Endodermal cell (in vitro differentiated cells): Measurements from ENCODE around the gene SGPP2. TPM values are rescaled to one million over a fixed set of nuclear protein-coding genes. Genes with fewer than 3 reads are reported as not detected.

Experiments
- DNase-seq: peaks from one replicate; pipeline ENCODE4 v3.0.0-alpha.2; 2017
- H3K27ac ChIP-seq: 2 replicates; pipeline ENCODE4 v1.5.1; 2013; ENCODE audit warnings: mild to moderate bottlenecking, low read depth, low read length, moderate library complexity
- H3K27me3 ChIP-seq: 2 replicates; pipeline ENCODE4 v1.6.1; 2013; ENCODE audit warnings: mild to moderate bottlenecking, low read length, moderate library complexity; ENCODE audit not compliant: insufficient read depth, control insufficient read depth, poor library complexity, severe bottlenecking
- H3K36me3 ChIP-seq: 2 replicates; pipeline ENCODE4 v1.7.0; 2013; ENCODE audit warnings: mild to moderate bottlenecking, low read length, moderate library complexity; ENCODE audit not compliant: control insufficient read depth, insufficient read depth
- H3K4me1 ChIP-seq: one replicate; pipeline ENCODE4 v1.7.0; 2013; ENCODE audit warnings: low read length; ENCODE audit not compliant: control insufficient read depth, insufficient read depth
- H3K4me3 ChIP-seq: 2 replicates; pipeline ENCODE4 v1.5.1; 2013; ENCODE audit warnings: mild to moderate bottlenecking, low read length, moderate library complexity
- H3K9ac ChIP-seq: 2 replicates; pipeline ENCODE4 v1.6.1; 2013; ENCODE audit warnings: mild to moderate bottlenecking, low read length, moderate library complexity; ENCODE audit not compliant: poor library complexity, severe bottlenecking; ENCODE audit errors: extremely low read depth
- H3K9me3 ChIP-seq: 2 replicates; pipeline ENCODE4 v1.6.1; 2013; ENCODE audit warnings: mild to moderate bottlenecking, low read length, moderate library complexity; ENCODE audit not compliant: control insufficient read depth
- H3K27ac Mint-ChIP-seq: 2 replicates; pipeline ENCODE4 v1.8.0; 2020; ENCODE audit warnings: mixed read lengths
- H3K27me3 Mint-ChIP-seq: 2 replicates; pipeline ENCODE4 v1.8.0; 2021; ENCODE audit warnings: mild to moderate bottlenecking, mixed read lengths; ENCODE audit not compliant: insufficient read depth
- H3K36me3 Mint-ChIP-seq: 2 replicates; pipeline ENCODE4 v1.8.0; 2020; ENCODE audit warnings: low read depth, mixed read lengths
- H3K4me1 Mint-ChIP-seq: 2 replicates; pipeline ENCODE4 v1.8.0; 2020; ENCODE audit warnings: mixed read lengths
- H3K4me3 Mint-ChIP-seq: 2 replicates; pipeline ENCODE4 v1.8.0; 2020; ENCODE audit warnings: mild to moderate bottlenecking, moderate library complexity, mixed read lengths
- H3K9me3 Mint-ChIP-seq: 2 replicates; pipeline ENCODE4 v1.8.0; 2020; ENCODE audit warnings: mild to moderate bottlenecking, mixed read lengths
- CTCF ChIP-seq: fragments of 200-600 bp; sonication (generic); conservative IDR thresholded peaks from 2 replicates; pipeline ENCODE4 v1.5.0; 2021; ENCODE audit warnings: antibody characterized with exemption, mild to moderate bottlenecking
- WGBS, 2 experiments: methylation state at CpG; one replicate each; pipeline versions ENCODE4 v1.1.5 to v1.1.7; 2013; ENCODE audit warnings: missing lambda C conversion rate in 2 of 2, mixed read lengths in 1 of 2; ENCODE audit not compliant: insufficient coverage in 1 of 2, insufficient read length in 1 of 2; 5-methylcytosine and 5-hydroxymethylcytosine counted together
- total RNA-seq, 2 donors: library from RNA; stranded (reverse); fragmentation: NEBNext Ultra II Directional in 1 of 2; extraction: Animal tissue kit (Norgen Biotek cat#: 25700) in 1 of 2; gene quantifications; 2 replicates in 1 of 2; 3 replicates in 1 of 2; pipeline ENCODE4 v1.2.1, GENCODE V29; 2021

The SGPP2 gene
- total RNA-seq, 2 donors from 2014 or later, result not detected

GRCh38 chr2:222393733-222394267 is 30.5 kb upstream of the SGPP2 start:
- no peak overlapping the region for H3K4me3 ChIP-seq
- H3K27ac Mint-ChIP-seq, result no peak overlapping the region
- peaks cover 76% of the 10 kb centered on the region for H3K27me3 Mint-ChIP-seq
- peaks cover 8% of the 10 kb centered on the region for H3K9me3 ChIP-seq
- no peaks in the 10 kb centered on the region for H3K27me3 ChIP-seq
- TF ChIP-seq CTCF, result no peak
- no peaks in the 10 kb centered on the region for H3K36me3 ChIP-seq
- no peaks in the 10 kb centered on the region for H3K4me1 ChIP-seq
- H3K4me3 Mint-ChIP-seq, result no peak overlapping the region
- H3K9me3 Mint-ChIP-seq, result peaks cover 9% of the 10 kb centered on the region
- peak; percentile 58 for DNase-seq
- peaks cover 6% of the 10 kb centered on the region for H3K4me1 Mint-ChIP-seq
- 36 to 43% methylated on average over 2 to 4 of the region's 4 CpGs for WGBS, 2 experiments
- no peaks in the 10 kb centered on the region for H3K36me3 Mint-ChIP-seq
- H3K27ac ChIP-seq, result no peak overlapping the region
- no peak overlapping the region for H3K9ac ChIP-seq

GRCh38 chr2:222398446-222398885 is 25.9 kb upstream of the SGPP2 start:
- no peak for DNase-seq
- H3K27ac Mint-ChIP-seq, result no peak overlapping the region
- no peaks in the 10 kb centered on the region for H3K27me3 ChIP-seq
- H3K4me3 Mint-ChIP-seq, result no peak overlapping the region
- WGBS, 2 experiments, result 95 to 100% methylated on average over 1 of the region's 1 CpG
- H3K4me3 ChIP-seq, result no peak overlapping the region
- H3K36me3 Mint-ChIP-seq, result no peaks in the 10 kb centered on the region
- peaks cover 9% of the 10 kb centered on the region for H3K9me3 Mint-ChIP-seq
- no peaks in the 10 kb centered on the region for H3K36me3 ChIP-seq
- H3K27ac ChIP-seq, result no peak overlapping the region
- TF ChIP-seq CTCF, result no peak
- peaks cover 57% of the 10 kb centered on the region for H3K27me3 Mint-ChIP-seq
- peaks cover 6% of the 10 kb centered on the region for H3K4me1 Mint-ChIP-seq
- no peak overlapping the region for H3K9ac ChIP-seq
- no peaks in the 10 kb centered on the region for H3K4me1 ChIP-seq
- peaks cover 8% of the 10 kb centered on the region for H3K9me3 ChIP-seq

- Mint-ChIP-seq H3K9me3 (peaks cover 11% of the 10 kb centered on the region), H3K36me3 (no peaks in the 10 kb centered on the region), H3K4me1 (peaks cover under 1% of the 10 kb centered on the region), H3K27ac (no peak overlapping the region), H3K27me3 (peaks cover 51% of the 10 kb centered on the region), H3K4me3 (no peak overlapping the region)
- Histone ChIP-seq H3K27me3 (no peaks in the 10 kb centered on the region), H3K27ac (no peak overlapping the region), H3K4me1 (no peaks in the 10 kb centered on the region), H3K36me3 (no peaks in the 10 kb centered on the region), H3K9me3 (peaks cover 8% of the 10 kb centered on the region), H3K9ac (no peak overlapping the region), H3K4me3 (no peak overlapping the region)
- 90 to 92% methylated on average over 4 to 5 of the region's 5 CpGs for WGBS, 2 experiments
- DNase-seq, result no peak
- TF ChIP-seq CTCF, result no peak
Observed at GRCh38 chr2:222399038-222399783, 25.1 kb upstream of the SGPP2 start.
